ENCODE data around the gene NRROS.
"Not testable (repeated sequence)": the region's sequence is repeated elsewhere in the genome, so short reads cannot be mapped to it uniquely, and the experiment has no call there.

Gene NRROS

DNA sequence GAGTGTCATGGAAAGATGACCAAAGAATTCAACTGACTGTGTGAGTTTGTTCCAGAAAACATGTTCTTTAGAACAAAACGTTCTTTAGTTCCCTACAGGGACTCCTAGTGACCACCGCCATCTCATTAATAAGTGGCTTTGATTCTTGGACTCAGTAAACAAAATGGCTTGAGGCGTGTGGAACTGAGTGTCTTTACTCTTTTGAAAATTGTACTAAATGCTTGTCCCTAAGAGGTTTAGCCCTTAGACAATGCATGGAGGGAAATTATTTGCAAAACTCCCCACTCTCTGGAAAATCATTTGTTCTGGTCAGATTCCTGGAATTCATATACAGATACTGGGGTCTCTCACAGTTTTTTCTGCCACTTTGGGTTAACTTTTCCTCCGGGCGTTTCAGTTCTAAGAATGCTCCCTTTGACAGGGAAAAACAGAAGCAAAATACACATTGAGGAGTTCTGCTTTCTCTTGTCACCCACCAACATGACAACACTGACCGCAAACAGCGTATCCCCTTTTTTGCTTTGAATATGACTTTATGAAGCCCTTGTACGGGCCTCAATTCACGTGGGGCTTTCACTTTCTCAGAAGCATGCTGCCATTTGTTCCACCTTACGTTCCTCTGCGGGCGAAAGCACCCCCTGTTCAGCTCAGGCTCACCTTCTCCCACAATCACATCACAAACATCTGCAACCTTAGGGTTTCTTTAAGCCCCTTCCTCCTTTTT lies 15.3 kb upstream of the NRROS start:
- DNase-seq (ENCODE audit: low read depth in 3 of 3, low spot score in 1 of 3): no peak

- no peak for DNase-seq (ENCODE audit: low read depth in 3 of 3, low spot score in 1 of 3)
Observed at GRCh38 chr3:196624907-196625306, 14.6 kb upstream of the NRROS start.

- no peak for DNase-seq (ENCODE audit: low read depth in 3 of 3, low spot score in 1 of 3)
Observed at GRCh38 chr3:196625331-196625730, 14.2 kb upstream of the NRROS start.

DNA sequence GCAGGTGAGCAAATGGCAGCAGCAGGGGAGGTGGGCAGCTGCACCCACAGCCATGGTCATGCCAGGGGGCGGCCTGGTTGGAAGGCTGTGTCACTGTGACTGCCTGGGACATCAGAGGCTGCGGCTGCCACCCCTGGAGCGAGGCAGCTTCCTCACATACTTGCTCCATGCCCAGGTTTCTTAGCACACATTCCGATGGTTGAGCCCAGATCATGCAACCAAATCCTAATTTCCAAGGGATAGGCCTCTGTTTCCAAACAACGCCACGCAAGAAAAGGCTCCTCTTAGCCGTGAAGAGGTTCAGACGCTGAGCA lies 11.6 kb upstream of the NRROS start:
- DNase-seq (ENCODE audit: low read depth in 3 of 3, low spot score in 1 of 3): no peak

DNA sequence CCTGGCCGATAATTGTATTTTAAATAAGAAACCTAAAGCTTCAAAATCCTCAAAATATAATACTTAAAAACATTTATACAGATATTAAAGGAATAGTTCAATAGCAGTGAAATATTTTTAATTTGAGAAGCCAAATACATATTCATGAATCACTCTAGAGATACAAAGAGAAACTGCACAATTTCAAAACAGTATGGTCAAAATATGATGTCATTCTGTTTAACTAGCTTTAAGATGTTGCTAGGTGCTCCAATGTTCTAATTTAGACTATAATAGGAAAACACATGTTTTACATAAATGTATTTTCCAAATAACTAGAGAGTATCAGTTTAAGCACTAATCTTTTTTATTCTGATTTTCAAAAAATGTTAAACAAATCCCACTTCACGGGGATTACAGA lies 10.3 kb upstream of the NRROS start:
- no peak for DNase-seq (ENCODE audit: low read depth in 3 of 3, low spot score in 1 of 3)

- no peak for DNase-seq (ENCODE audit: low read depth in 3 of 3, low spot score in 1 of 3)
Observed at GRCh38 chr3:196631682-196632045, 7.8 kb upstream of the NRROS start.

DNA sequence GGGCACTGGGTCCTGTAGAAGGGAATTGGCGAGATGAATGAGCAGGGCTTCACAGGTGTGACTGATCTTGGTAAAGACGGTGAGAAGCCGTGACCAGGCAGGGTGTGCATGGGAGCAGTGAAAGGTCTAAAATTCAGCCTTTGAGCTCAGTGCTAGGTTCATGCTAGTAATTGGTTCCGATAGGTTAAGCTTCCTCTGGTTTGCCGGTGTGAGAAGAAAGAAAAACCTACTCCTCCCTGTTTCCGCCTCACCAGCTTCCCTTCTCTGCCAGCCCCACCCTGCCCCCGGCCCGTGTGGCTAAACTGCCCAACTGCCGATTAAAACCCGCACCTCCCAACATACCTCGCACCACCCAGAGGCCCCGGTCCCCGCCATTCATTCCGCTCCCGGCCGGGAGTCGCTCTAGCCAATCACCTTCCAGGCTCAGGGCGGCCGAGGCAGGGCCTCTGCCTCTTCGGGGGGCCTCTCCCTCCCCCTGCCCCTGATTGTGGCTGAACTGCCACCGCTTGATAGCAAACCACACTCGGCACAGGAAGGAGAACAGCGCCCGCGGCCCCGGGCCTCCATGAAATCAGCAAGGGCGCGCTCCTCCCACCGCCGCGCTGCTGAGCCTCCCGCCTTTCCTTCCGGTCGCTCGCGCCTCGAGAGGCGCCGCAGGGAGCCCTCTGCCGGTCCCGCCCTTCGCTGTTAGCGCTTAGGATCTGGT lies 7.3 kb upstream of the NRROS start:
- DNase-seq (ENCODE audit: low read depth in 3 of 3, low spot score in 1 of 3): peak; percentile 67 to 70 (median 68)

DNA sequence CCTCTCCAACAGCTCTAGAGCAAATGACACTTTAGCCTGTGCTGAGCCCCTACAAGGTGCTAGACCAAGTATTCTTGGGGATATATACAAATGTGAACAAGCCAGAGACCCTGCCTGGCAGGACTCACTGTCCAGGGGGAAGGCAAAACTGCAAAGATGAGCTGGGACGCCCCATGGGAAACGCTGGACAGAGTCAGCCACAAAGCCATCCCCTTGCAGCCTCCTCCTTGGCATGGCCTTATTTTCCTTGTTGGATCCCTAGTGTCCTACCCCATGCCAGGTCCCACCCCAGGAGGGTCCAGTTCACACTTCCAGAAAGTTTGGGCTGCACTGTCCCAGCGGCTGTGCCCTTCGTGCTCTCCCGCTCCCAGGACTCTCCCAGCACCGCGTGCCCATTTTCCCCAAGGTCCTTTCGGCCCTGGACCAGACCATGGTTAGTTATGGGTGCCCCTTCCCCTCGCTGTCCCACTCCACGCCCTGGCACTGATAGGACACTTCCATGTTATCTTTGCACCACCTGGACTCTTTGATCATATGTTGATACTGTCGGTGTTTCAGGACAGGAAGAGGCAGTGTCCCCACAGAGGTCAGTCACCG lies 5.8 kb upstream of the NRROS start:
- no peak for DNase-seq (ENCODE audit: low read depth in 3 of 3, low spot score in 1 of 3)

- no peak for DNase-seq (ENCODE audit: low read depth in 3 of 3, low spot score in 1 of 3)
Observed at GRCh38 chr3:196634224-196634623, 5.3 kb upstream of the NRROS start.

- DNase-seq (ENCODE audit: low read depth in 3 of 3, low spot score in 1 of 3): no peak
Observed at GRCh38 chr3:196634829-196635228, 4.7 kb upstream of the NRROS start.

DNA sequence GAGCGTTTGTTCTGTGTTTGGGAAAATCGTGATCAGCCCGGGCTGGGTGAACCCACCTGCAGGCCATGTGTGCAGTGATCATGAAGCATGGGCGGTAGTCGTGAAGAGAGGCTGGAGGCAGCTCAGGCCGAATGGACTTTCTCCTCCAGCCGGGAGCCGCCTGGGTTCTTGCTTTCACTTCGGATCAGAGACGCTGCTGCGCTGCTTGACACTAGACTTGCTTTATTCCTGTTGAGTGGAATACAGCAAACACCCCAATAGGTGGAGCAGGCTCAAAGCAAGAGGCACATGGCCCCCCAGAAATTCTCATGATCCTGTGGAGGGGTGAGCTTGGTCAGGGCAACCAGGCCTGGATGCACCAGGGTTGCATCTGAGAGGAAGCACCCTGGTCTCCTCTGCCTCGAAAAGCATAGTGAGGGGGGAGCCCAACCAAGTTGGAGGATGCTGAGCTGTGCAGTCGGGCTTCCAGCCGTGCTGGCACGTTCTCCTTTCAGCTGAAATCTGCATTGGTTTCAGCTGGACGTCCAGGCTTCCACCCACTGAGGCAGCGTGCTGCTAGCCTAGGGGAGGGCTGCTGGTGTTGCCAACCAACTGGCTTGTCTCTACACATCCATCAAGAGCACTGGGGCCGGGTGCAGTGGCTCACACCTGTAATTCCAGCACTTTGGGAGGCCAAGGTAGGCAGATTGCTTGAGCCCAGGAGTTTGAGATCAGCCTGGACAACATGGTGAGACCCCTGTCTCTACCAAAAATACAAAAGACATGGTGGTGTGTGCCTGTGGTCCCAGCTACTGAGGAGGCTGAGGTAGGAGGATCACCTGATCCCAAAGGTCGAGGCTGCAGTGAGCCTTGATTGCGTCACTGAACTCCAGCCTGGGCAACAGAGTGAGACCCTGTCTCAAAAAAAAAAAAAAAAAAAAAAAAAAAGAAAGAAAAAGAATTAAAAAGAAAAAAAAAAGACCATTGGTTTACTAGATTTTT lies 2.8 kb upstream of the NRROS start:
- DNase-seq (ENCODE audit: low read depth in 3 of 3, low spot score in 1 of 3): no peak

GRCh38 chr3:196637941-196638340 lies 1.6 kb upstream of the NRROS start:
- DNase-seq (ENCODE audit: low read depth in 3 of 3, low spot score in 1 of 3): not testable (repeated sequence)

DNA sequence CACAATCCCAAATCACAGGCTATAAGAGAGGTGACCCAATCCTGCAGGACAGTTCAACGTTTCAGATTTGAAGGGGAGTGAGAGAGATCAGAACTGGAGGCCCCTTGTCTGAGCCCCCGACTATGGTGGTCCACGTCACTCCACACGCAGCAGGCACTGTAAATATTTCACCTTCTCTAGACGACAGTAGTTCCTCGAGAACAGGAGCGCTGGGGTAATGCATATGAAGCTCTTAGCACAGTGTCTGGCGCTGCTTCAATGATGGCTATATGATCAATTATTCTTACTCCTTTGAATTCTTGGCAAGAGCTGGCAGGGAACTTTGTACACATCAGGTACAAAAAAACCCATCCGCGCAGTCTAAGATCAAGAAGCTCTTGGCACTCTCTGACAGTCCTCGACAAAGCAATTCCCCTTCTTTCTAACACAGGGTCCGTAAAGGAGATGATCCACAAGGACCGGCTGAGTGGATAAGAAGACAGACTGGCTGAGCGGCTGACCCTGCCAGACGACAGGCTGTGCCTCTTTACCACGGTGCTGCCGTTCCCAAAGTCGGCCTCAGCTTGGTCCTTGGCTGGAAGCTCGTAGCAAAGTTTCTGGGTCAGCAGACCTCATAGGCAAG lies 522 bp upstream of the NRROS start:
- DNase-seq (ENCODE audit: low read depth in 3 of 3, low spot score in 1 of 3): no peak

DNA sequence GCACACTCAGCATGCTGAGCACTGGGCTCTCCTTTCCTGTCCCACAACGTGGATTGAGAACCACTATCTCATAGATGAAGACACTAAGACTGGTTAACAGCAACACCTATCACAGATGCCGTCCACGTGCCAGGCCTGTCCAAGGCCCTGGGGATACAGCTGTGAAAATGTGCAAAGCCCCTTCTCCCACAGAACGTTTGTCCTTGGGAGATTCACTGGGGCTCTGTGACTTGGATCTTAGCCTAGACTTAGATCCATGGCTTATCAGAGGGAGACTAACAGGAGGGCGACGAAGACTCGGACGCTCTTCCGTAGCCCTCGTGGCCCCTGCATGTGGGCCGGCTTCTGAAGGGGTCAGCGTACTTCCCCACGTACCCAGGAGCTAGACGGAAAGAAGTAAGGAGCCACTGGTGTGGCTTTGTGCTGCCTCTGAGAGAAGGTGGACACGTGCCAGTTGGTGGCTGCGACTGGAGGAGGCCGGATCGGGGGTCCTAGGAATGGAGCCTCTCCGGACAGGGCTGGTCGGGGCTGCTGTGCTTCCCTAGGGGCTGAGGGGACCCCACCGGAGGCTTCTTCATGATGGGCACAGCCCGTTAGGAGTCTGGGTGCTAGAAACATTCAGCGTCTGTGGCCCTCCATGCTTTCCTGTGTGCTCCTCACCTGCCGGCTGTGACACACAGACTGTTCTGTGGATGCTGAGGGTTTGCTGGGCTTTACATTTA lies 964 bp downstream of the NRROS start:
- DNase-seq (ENCODE audit: low read depth in 3 of 3, low spot score in 1 of 3): no peak

GRCh38 chr3:196641333-196642054 lies 2.0 kb downstream of the NRROS start:
- no peak for DNase-seq (ENCODE audit: low read depth in 3 of 3, low spot score in 1 of 3)

DNA sequence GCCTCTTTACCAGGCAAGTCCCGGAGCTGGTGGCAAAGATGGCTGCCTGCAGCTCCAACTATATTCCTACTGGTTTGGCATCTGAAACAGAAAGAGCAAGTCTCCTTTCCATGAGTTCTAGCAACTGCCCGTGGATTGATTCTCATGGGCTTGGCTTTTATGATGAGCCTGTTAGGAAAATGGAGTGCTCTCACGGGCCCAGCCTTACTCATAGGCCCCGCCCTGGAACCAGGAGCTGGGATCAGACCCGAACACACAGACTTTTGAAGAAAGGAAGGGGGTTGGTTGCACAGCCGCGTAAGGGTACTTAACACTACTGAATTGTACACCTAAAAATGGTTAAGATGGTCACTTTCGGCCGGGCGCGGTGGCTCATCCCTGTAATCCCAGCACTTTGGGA lies 2.9 kb downstream of the NRROS start:
- DNase-seq (ENCODE audit: low read depth in 3 of 3, low spot score in 1 of 3): no peak

- no peak for DNase-seq (ENCODE audit: low read depth in 3 of 3, low spot score in 1 of 3)
Observed at GRCh38 chr3:196643201-196643749, 3.8 kb downstream of the NRROS start.

- no peak for DNase-seq (ENCODE audit: low read depth in 3 of 3, low spot score in 1 of 3)
Observed at GRCh38 chr3:196643761-196644160, 4.3 kb downstream of the NRROS start.

DNA sequence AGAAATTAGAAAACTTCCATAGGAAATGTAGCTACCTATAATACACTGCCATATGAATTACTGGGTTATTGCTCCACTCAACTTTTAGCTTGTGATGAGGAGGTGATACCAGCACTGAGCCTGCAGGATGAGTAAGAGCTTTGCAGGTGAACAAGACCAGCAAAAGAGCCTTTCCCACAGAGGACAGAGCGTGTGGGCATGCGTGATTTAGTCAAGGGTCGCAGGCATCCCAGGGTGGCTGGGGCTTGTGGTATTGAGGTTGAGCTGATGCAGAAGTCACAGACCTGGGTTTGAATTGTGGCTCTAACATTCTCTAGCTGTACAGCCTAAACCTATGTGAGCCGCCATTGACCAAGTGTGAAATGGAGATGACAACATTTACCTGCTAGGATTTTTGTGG lies 5.6 kb downstream of the NRROS start:
- DNase-seq (ENCODE audit: low read depth in 3 of 3, low spot score in 1 of 3): no peak
